MM.1S (cell line): ENCODE results near the gene SHKBP1.

ENCODE experiments used
- CTCF ChIP-seq: fragments of 300-600 bp; sonication (generic); IDR thresholded peaks from 2 replicates; pipeline ENCODE4 v1.5.1; 2016; ENCODE audit warnings: antibody characterized with exemption, low read length, mixed read lengths
- EZH2 ChIP-seq: fragments of 300-600 bp; sonication (generic); optimal IDR thresholded peaks from 2 replicates; pipeline ENCODE3; 2017; ENCODE audit warnings: low read depth, mild to moderate bottlenecking, antibody characterized with exemption, low read length, mixed read lengths
- EZH2phosphoT487 ChIP-seq: fragments of 300-600 bp; sonication (generic); IDR thresholded peaks from 2 replicates; pipeline ENCODE4 v1.6.1; 2018; ENCODE audit warnings: antibody characterized with exemption, low read length

GRCh38 chr19:40638327-40638726 lies 61.7 kb downstream of the SHKBP1 start:
- no peak for TF ChIP-seq EZH2
- no peak for TF ChIP-seq CTCF
- no peak for TF ChIP-seq EZH2phosphoT487
